Panc1 (cell line): ENCODE results near the gene OR52R1. TPM values are rescaled to one million over a fixed set of nuclear protein-coding genes. Genes with fewer than 3 reads are reported as not detected.

Experiments
- ATAC-seq: fragments of 200-7000 bp; cut with Tn5 transposase; 2 replicates; pipeline ENCODE4 v1.9.1; 2020; ENCODE audit warnings: mild to moderate bottlenecking, moderate library complexity
- BruUV-seq: library from RNA; stranded (reverse); fragments of 400-500 nt; replicated peaks from 2 replicates; lab custom pipeline; 2021; lab: Mats Ljungman, UMichigan
- CTCF ChIA-PET: fragments of 300-600 bp; sonication (Branson Sonifier 250); formaldehyde crosslinking; loops from one replicate; lab custom pipeline; 2022; ENCODE audit warnings: antibody characterized with exemption; lab: Charles Lee
- POLR2A ChIA-PET: fragments of 300-600 bp; sonication (Branson Sonifier 250); formaldehyde crosslinking; loops from one replicate; lab custom pipeline; 2022; ENCODE audit warnings: antibody characterized with exemption; lab: Charles Lee
- DNase-seq: peaks from one replicate; pipeline ENCODE4 v3.0.0-alpha.2; 2010; ENCODE audit warnings: low read depth, low spot score
- H3K27ac ChIP-seq: 2 replicates; pipeline ENCODE4 v1.5.1; 2011; ENCODE audit warnings: mild to moderate bottlenecking, low read length, inconsistent platforms
- H3K27me3 ChIP-seq: fragments of 200-500 bp; sonication (Bioruptor generic); 2 replicates; pipeline ENCODE4 v1.6.0; 2014; ENCODE audit warnings: low read length, inconsistent platforms; ENCODE audit not compliant: control insufficient read depth, insufficient read depth
- H3K36me3 ChIP-seq: fragments of 200-500 bp; sonication (Bioruptor generic); 2 replicates; pipeline ENCODE4 v1.5.1; 2014; ENCODE audit warnings: inconsistent platforms, mild to moderate bottlenecking, low read length, moderate library complexity; ENCODE audit not compliant: control insufficient read depth, insufficient read depth
- H3K4me1 ChIP-seq: 2 replicates; pipeline ENCODE4 v1.5.1; 2011; ENCODE audit warnings: inconsistent platforms, mild to moderate bottlenecking, low read length, moderate library complexity; ENCODE audit not compliant: control insufficient read depth, insufficient read depth
- H3K4me3 ChIP-seq, 2 experiments: 2 replicates each; pipeline ENCODE4 v1.5.1; 2011 to 2012; ENCODE audit warnings: low read depth in 2 of 2, low read length in 2 of 2, mild to moderate bottlenecking in 2 of 2, inconsistent platforms in 1 of 2, moderate library complexity in 1 of 2
- H3K9me3 ChIP-seq: fragments of 200-500 bp; sonication (Bioruptor generic); 2 replicates; pipeline ENCODE4 v1.5.1; 2014; ENCODE audit warnings: low read depth, mild to moderate bottlenecking, inconsistent platforms, low read length, moderate library complexity; ENCODE audit not compliant: control insufficient read depth, insufficient read depth
- POLR2AphosphoS5 ChIP-seq: IDR thresholded peaks from 2 replicates; pipeline ENCODE4 v1.6.1; 2012; ENCODE audit warnings: mild to moderate bottlenecking, low read depth, low read length, moderate library complexity
- SIN3A ChIP-seq: IDR thresholded peaks from 2 replicates; pipeline ENCODE4 v1.6.1; 2012; ENCODE audit warnings: low read depth, mild to moderate bottlenecking, low read length, moderate library complexity, borderline replicate concordance; ENCODE audit not compliant: insufficient read depth
- TCF7L2 ChIP-seq: IDR thresholded peaks from 2 replicates; pipeline ENCODE4 v1.6.1; 2011; ENCODE audit warnings: mild to moderate bottlenecking, low read depth, low read length, inconsistent platforms
- in situ Hi-C: cut with HindIII; loops from 2 replicates; pipeline ENCODE4 v1.10.0; 2016; ENCODE audit warnings: low sequenced_read_pairs, low pct_unique_long_range_greater_than_20kb
- intact Hi-C: fragments of 100-400 bp; cut with micrococcal nuclease; formaldehyde crosslinking; loops from one replicate; pipeline ENCODE4 v1.10.0; 2022; ENCODE audit not compliant: unreplicated experiment
- total RNA-seq: library from RNA; stranded (reverse); gene quantifications from one replicate; pipeline ENCODE4 v1.2.1, GENCODE V29; 2021; ENCODE audit not compliant: unreplicated experiment
- TF ChIP-seq, protein P1 (sequence below), 2 experiments: IDR thresholded peaks; 2 replicates each; pipeline ENCODE4 v1.6.1; 2011 to 2012; ENCODE audit warnings: low read depth in 2 of 2, control low read depth in 1 of 2, low read length in 1 of 2, mild to moderate bottlenecking in 1 of 2, moderate library complexity in 1 of 2; ENCODE audit not compliant: insufficient read depth in 1 of 2
- TF ChIP-seq, protein P2 (sequence below): fragments of 450-650 bp; IDR thresholded peaks from 2 replicates; pipeline ENCODE4 v1.5.1; 2017; ENCODE audit warnings: mild to moderate bottlenecking

OR52R1 gene
- total RNA-seq, 1 experiment from 2014 or later, result not detected

GRCh38 chr11:4797206-4797605, 7.0 kb downstream of the OR52R1 start:
- DNase-seq (no peak), ATAC-seq (no peak)
- TF ChIP-seq, protein P1, sequence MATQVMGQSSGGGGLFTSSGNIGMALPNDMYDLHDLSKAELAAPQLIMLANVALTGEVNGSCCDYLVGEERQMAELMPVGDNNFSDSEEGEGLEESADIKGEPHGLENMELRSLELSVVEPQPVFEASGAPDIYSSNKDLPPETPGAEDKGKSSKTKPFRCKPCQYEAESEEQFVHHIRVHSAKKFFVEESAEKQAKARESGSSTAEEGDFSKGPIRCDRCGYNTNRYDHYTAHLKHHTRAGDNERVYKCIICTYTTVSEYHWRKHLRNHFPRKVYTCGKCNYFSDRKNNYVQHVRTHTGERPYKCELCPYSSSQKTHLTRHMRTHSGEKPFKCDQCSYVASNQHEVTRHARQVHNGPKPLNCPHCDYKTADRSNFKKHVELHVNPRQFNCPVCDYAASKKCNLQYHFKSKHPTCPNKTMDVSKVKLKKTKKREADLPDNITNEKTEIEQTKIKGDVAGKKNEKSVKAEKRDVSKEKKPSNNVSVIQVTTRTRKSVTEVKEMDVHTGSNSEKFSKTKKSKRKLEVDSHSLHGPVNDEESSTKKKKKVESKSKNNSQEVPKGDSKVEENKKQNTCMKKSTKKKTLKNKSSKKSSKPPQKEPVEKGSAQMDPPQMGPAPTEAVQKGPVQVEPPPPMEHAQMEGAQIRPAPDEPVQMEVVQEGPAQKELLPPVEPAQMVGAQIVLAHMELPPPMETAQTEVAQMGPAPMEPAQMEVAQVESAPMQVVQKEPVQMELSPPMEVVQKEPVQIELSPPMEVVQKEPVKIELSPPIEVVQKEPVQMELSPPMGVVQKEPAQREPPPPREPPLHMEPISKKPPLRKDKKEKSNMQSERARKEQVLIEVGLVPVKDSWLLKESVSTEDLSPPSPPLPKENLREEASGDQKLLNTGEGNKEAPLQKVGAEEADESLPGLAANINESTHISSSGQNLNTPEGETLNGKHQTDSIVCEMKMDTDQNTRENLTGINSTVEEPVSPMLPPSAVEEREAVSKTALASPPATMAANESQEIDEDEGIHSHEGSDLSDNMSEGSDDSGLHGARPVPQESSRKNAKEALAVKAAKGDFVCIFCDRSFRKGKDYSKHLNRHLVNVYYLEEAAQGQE (IDR thresholded peaks at IDR 0.05; ENCODE audit: insufficient read depth in 1 of 2, low read depth in 2 of 2, low read length in 1 of 2), result no peak
- TF ChIP-seq SIN3A (no peak), POLR2AphosphoS5 (no peak), TCF7L2 (no peak)
- TF ChIP-seq, protein P2, sequence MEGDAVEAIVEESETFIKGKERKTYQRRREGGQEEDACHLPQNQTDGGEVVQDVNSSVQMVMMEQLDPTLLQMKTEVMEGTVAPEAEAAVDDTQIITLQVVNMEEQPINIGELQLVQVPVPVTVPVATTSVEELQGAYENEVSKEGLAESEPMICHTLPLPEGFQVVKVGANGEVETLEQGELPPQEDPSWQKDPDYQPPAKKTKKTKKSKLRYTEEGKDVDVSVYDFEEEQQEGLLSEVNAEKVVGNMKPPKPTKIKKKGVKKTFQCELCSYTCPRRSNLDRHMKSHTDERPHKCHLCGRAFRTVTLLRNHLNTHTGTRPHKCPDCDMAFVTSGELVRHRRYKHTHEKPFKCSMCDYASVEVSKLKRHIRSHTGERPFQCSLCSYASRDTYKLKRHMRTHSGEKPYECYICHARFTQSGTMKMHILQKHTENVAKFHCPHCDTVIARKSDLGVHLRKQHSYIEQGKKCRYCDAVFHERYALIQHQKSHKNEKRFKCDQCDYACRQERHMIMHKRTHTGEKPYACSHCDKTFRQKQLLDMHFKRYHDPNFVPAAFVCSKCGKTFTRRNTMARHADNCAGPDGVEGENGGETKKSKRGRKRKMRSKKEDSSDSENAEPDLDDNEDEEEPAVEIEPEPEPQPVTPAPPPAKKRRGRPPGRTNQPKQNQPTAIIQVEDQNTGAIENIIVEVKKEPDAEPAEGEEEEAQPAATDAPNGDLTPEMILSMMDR, result no peak
- CTCF ChIA-PET, result no interaction called here
- H3K27ac ChIP-seq, result no peak overlapping the region
- no peaks in the 10 kb centered on the region for H3K36me3 ChIP-seq
- no peaks in the 10 kb centered on the region for H3K9me3 ChIP-seq
- BruUV-seq, result no TSS peak
- H3K4me1 ChIP-seq, result no peaks in the 10 kb centered on the region
- POLR2A ChIA-PET, result no interaction called here
- in situ Hi-C loops (no loop called here), intact Hi-C loops (no loop called here)
- no peak overlapping the region for H3K4me3 ChIP-seq
- peaks cover 2% of the 10 kb centered on the region; the same call in 1 of the 2 replicates for H3K27me3 ChIP-seq

DNA sequence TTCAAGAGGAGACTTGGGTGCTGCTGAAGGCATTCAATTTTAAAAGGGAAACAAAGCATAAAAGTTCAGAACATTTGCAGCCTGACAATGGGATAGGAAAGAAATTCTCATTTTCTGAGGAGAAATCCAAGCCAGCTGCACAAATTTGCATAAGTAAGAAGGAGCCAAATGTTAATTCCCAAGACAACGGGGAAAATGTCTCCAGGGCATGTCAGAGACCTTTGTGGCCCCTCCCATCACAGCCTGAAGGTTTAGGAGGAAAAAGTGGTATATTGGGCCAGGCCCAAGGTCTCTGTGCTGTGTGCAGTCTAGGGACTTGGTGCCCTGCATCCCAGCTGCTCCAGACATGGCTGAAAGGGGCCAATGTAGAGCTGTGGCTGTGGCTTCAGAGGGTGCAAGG, 21.7 kb downstream of the OR52R1 start:
- POLR2A ChIA-PET, result no interaction called here
- Histone ChIP-seq H3K9me3 (no peaks in the 10 kb centered on the region), H3K36me3 (no peaks in the 10 kb centered on the region), H3K4me1 (no peaks in the 10 kb centered on the region), H3K27ac (no peak overlapping the region), H3K27me3 (no peaks in the 10 kb centered on the region), H3K4me3 (no peak overlapping the region)
- BruUV-seq, result no TSS peak
- TF ChIP-seq TCF7L2 (no peak), POLR2AphosphoS5 (no peak), SIN3A (no peak)
- TF ChIP-seq, protein P1 (IDR thresholded peaks at IDR 0.05; ENCODE audit: insufficient read depth in 1 of 2, low read depth in 2 of 2, low read length in 1 of 2), result no peak
- TF ChIP-seq, protein P2, result no peak
- in situ Hi-C loops (no loop called here), intact Hi-C loops (no loop called here)
- DNase-seq (no peak), ATAC-seq (no peak)
- CTCF ChIA-PET, result no interaction called here
